ENCODE data around the gene FAM110D.

GRCh38 chr1:26210147-26210870 lies 51.4 kb downstream of the FAM110D start:
- TF ChIP-seq SP1 (IDR thresholded peaks at IDR 0.05) (no peak), TARDBP (IDR thresholded peaks at IDR 0.05) (no peak), L3MBTL2 (conservative IDR thresholded peaks at IDR 0.05) (no peak), FOXM1 (IDR thresholded peaks at IDR 0.05; ENCODE audit: borderline replicate concordance) (no peak), HDGF (IDR thresholded peaks at IDR 0.05; ENCODE audit: borderline replicate concordance) (no peak), SUZ12 (IDR thresholded peaks at IDR 0.05) (no peak), LEF1 (IDR thresholded peaks at IDR 0.05; ENCODE audit: borderline replicate concordance) (no peak), BHLHE40 (IDR thresholded peaks at IDR 0.05; ENCODE audit: borderline replicate concordance) (no peak), PKNOX1 (IDR thresholded peaks at IDR 0.05) (no peak), ZNF384 (IDR thresholded peaks at IDR 0.05) (no peak), FOXA1 (IDR thresholded peaks at IDR 0.05) (no peak), ELF4 (IDR thresholded peaks at IDR 0.05) (no peak)
